SK-N-SH (cell line): ENCODE data around the gene PPARD. TPM values are rescaled to one million over a fixed set of nuclear protein-coding genes. Genes with fewer than 3 reads are reported as not detected.
A peak's percentile ranks its signal among the peaks of the same experiment; 100 is the strongest.

Experiments
- CHD2 ChIP-seq: fragments of 150-350 bp; IDR thresholded peaks from 2 replicates; pipeline ENCODE4 v1.6.1; 2018; ENCODE audit warnings: low read length; ENCODE audit not compliant: partially characterized antibody
- ELF1 ChIP-seq: IDR thresholded peaks from 2 replicates; pipeline ENCODE4 v1.4.0; 2012
- EZH2phosphoT487 ChIP-seq: fragments of 200-600 bp; sonication (generic); IDR thresholded peaks from 2 replicates; pipeline ENCODE4 v1.6.1; 2017; ENCODE audit warnings: low read depth, mixed run types, mild to moderate bottlenecking, antibody characterized with exemption, moderate library complexity, borderline replicate concordance
- FOXM1 ChIP-seq: IDR thresholded peaks from 2 replicates; pipeline ENCODE4 v1.4.0; 2012; ENCODE audit warnings: low read depth, mild to moderate bottlenecking
- NRF1 ChIP-seq: IDR thresholded peaks from 2 replicates; pipeline ENCODE4 v1.6.1; 2012; ENCODE audit warnings: low read depth, mild to moderate bottlenecking, low read length
- PBX3 ChIP-seq: IDR thresholded peaks from 2 replicates; pipeline ENCODE4; 2012
- POLR2AphosphoS5 ChIP-seq: IDR thresholded peaks from 2 replicates; pipeline ENCODE4 v1.6.1; 2012; ENCODE audit warnings: low read depth, low read length
- RAD21 ChIP-seq: IDR thresholded peaks from 2 replicates; pipeline ENCODE4 v1.6.1; 2012; ENCODE audit warnings: mild to moderate bottlenecking, low read length
- REST ChIP-seq: IDR thresholded peaks from 2 replicates; pipeline ENCODE4 v1.6.1; 2012; ENCODE audit warnings: mild to moderate bottlenecking, low read depth, low read length, moderate library complexity
- RFX5 ChIP-seq: IDR thresholded peaks from 2 replicates; pipeline ENCODE4 v1.6.1; 2012; ENCODE audit warnings: mild to moderate bottlenecking, improper control_type of control experiment, low read length
- TAF1 ChIP-seq: IDR thresholded peaks from 2 replicates; pipeline ENCODE4 v1.6.1; 2012; ENCODE audit warnings: low read depth, mild to moderate bottlenecking, low read length, moderate library complexity, borderline replicate concordance
- TCF12 ChIP-seq: IDR thresholded peaks from 2 replicates; pipeline ENCODE4 v1.4.0; 2012
- TEAD4 ChIP-seq: IDR thresholded peaks from 2 replicates; pipeline ENCODE4 v1.4.0; 2012; ENCODE audit warnings: mild to moderate bottlenecking, borderline replicate concordance; ENCODE audit not compliant: insufficient read depth
- USF2 ChIP-seq: fragments of 150-350 bp; IDR thresholded peaks from 2 replicates; pipeline ENCODE4 v1.6.1; 2017; ENCODE audit warnings: antibody characterized with exemption, low read length, low read depth, borderline replicate concordance
- YY1 ChIP-seq: IDR thresholded peaks from 2 replicates; pipeline ENCODE4 v1.4.0; 2012; ENCODE audit warnings: low read depth, mild to moderate bottlenecking
- ZBTB33 ChIP-seq: IDR thresholded peaks from 2 replicates; pipeline ENCODE4 v1.4.0; 2012; ENCODE audit warnings: low read depth, borderline replicate concordance
- polyA plus RNA-seq, 3 experiments: library from polyadenylated mRNA; depleted of rRNA; stranded (reverse); fragments of >200 nt; gene quantifications; 2 replicates each; pipeline ENCODE4 v1.2.3, GENCODE V29; 2012
- TF ChIP-seq, protein P1 (sequence below): fragments of 150-350 bp; IDR thresholded peaks from 2 replicates; pipeline ENCODE4 v1.6.1; 2016; ENCODE audit warnings: mild to moderate bottlenecking, low read depth, low read length
- TF ChIP-seq, protein P2 (sequence below): fragments of 200-600 bp; sonication (generic); IDR thresholded peaks from 2 replicates; pipeline ENCODE4 v1.6.1; 2017; ENCODE audit warnings: antibody characterized with exemption, mild to moderate bottlenecking, moderate library complexity

The PPARD gene
- polyA plus RNA-seq, 1 of the 3 experiments (the other 2 are of a cell fraction): 13.3 TPM

DNA sequence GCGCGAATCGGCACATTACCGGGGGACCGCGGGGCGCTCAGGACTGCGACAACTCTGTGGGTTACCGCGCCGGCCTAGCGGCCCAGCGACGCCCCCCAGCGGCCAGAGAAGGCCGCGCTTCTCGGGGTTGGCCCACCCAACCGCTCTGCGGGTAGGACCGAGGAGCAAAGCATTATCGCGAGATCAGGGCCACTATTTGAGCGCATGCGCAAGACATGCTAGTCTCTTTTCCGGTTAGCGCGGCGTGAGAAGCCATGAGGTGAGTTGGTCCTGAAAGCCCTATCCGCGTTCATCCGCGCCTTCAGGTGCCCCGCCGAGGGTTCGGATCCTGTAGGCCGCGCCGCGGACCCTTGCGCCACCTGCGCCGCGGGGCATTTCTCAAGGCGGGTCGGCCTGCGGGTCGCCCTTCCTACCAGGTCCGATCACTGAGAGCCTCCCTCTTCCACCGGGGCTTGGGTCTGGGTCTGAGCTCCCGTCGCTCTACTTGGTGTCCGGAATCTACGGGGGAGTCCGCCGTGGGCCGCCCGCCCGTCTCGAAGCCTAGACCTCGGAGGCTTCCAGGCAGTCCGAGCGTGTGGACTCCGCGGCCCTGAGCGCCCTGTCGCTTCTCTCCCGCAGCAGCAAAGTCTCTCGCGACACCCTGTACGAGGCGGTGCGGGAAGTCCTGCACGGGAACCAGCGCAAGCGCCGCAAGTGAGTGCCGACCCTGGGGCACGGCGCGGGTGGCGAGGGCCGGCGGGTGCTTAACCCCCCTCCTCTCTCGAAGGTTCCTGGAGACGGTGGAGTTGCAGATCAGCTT is 126.0 kb downstream of the PPARD start, which contains the start of gene RPL10A (continued):
- TF ChIP-seq, protein P1, sequence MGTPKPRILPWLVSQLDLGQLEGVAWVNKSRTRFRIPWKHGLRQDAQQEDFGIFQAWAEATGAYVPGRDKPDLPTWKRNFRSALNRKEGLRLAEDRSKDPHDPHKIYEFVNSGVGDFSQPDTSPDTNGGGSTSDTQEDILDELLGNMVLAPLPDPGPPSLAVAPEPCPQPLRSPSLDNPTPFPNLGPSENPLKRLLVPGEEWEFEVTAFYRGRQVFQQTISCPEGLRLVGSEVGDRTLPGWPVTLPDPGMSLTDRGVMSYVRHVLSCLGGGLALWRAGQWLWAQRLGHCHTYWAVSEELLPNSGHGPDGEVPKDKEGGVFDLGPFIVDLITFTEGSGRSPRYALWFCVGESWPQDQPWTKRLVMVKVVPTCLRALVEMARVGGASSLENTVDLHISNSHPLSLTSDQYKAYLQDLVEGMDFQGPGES: no peak
- TF ChIP-seq POLR2AphosphoS5 (peak; percentile 100), TAF1 (peak; percentile 100), PBX3 (peak; percentile 13), RFX5 (no peak), NRF1 (peak; percentile 72), TCF12 (no peak), REST (peak; percentile 78), ZBTB33 (peak; percentile 99), YY1 (peak; percentile 77; the same call in 1 of the 2 replicates), RAD21 (peak; percentile 77), EZH2phosphoT487 (no peak), USF2 (no peak), TEAD4 (0 out of 2 replicates have a peak, but pooled peaks have one; percentile 9), ELF1 (peak; percentile 82; the same call in 1 of the 2 replicates), FOXM1 (no peak), CHD2 (peak; percentile 100)
- TF ChIP-seq, protein P2, sequence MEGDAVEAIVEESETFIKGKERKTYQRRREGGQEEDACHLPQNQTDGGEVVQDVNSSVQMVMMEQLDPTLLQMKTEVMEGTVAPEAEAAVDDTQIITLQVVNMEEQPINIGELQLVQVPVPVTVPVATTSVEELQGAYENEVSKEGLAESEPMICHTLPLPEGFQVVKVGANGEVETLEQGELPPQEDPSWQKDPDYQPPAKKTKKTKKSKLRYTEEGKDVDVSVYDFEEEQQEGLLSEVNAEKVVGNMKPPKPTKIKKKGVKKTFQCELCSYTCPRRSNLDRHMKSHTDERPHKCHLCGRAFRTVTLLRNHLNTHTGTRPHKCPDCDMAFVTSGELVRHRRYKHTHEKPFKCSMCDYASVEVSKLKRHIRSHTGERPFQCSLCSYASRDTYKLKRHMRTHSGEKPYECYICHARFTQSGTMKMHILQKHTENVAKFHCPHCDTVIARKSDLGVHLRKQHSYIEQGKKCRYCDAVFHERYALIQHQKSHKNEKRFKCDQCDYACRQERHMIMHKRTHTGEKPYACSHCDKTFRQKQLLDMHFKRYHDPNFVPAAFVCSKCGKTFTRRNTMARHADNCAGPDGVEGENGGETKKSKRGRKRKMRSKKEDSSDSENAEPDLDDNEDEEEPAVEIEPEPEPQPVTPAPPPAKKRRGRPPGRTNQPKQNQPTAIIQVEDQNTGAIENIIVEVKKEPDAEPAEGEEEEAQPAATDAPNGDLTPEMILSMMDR: peak; percentile 96
